GF-D8 (cell line): ENCODE measurements around the gene C11orf68.

ENCODE experiments used
- DNase-seq: peaks from one replicate; lab custom pipeline; 2025; lab: John Stamatoyannopoulos, UW

The C11orf68 gene

DNA sequence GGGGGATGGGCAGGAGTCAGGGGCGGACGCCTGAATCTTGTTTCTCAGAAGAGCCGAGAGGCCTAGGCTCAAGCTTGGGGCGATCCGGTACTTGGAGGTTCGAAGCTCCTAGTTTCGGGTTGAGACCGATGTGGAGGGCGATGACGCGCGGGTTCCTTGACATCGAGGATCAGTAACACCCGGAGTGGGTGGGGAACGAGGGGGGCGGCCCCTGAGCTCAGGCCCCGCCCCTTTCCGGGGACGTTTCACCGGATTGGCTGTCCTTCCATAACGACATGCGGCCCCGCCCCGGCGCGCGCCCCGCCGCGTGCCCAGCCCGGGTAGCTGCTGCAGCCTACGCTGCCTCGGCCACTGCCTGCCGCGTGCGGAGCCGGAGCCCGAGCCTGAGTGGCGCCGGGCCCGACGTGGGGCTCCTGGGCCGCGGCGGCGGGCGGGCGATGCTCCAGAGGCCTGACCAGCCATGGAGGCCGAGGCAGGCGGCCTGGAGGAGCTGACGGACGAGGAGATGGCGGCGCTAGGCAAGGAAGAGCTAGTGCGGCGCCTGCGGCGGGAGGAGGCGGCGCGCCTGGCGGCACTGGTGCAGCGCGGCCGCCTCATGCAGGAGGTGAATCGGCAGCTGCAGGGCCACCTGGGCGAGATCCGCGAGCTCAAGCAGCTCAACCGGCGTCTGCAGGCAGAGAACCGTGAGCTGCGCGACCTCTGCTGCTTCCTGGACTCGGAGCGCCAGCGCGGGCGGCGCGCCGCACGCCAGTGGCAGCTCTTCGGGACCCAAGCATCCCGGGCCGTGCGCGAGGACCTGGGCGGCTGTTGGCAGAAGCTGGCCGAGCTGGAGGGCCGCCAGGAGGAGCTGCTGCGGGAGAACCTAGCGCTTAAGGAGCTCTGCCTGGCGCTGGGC is 28.3 kb downstream of the C11orf68 start, which contains the start of gene CCDC85B:
TSS of gene CCDC85B (plus strand) at position 350 of the 895 bp plus-strand sequence. CDS start at position 461, 111 bp downstream.
- peak; percentile 90 for DNase-seq

DNA sequence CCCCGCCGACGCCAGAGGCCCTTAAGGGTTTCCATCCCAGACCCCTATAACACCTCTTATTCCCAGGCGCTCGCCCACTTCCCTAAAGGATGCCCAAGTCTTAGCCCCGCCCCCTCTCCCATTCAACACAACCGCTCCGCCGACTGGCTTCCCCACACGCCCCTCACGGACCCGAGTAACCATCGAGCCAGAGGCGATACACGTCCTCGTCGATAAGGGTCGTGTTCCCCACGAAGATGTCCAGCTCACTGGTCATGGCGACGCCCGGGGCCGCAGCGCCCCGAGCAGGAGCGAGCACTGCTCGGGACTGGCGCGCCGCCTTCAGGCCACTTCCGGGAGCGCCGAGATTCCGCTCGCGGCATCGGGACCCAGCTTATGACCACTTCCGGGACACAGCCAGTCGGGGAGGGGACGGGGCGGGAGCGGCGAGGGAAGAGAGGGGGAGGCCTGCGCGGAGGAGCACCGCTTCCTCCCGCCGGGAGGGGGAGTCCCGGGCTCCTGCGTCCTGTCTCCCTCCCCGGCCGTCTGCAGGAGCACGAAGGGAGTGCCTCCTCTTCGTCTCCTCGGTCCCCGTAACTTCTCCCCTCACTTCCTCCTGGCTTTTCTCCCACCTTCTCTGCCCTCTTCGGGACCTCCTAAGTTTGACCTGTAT is 30.6 kb downstream of the C11orf68 start, which contains the start of gene FIBP:
TSS of gene FIBP (minus strand) at position 309 of the 652 bp plus-strand sequence. CDS start at position 256, 53 bp downstream.
- DNase-seq, result peak; percentile 87

DNA sequence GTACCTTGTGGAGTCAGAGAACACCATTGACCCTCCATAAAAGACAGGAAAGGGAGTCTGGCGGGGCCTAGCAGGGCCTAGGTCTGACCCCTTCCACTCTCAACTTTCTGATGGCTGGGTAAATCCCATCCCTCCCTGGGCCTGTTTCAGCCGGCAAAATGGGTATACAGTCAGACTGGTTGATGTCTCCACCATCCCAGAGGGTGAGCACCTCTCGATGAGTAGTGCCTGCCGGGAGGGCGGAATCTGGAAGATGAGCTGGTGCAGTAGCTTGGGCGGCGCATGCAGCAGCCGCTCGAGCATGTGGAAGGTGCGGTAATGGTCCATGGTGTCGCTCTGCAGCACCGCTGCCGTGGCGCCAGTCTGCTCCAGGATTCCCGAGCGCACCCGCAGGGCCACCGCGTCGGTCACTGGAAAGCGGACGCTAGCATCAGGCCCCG is 31.1 kb downstream of the C11orf68 start:
- no peak for DNase-seq

DNA sequence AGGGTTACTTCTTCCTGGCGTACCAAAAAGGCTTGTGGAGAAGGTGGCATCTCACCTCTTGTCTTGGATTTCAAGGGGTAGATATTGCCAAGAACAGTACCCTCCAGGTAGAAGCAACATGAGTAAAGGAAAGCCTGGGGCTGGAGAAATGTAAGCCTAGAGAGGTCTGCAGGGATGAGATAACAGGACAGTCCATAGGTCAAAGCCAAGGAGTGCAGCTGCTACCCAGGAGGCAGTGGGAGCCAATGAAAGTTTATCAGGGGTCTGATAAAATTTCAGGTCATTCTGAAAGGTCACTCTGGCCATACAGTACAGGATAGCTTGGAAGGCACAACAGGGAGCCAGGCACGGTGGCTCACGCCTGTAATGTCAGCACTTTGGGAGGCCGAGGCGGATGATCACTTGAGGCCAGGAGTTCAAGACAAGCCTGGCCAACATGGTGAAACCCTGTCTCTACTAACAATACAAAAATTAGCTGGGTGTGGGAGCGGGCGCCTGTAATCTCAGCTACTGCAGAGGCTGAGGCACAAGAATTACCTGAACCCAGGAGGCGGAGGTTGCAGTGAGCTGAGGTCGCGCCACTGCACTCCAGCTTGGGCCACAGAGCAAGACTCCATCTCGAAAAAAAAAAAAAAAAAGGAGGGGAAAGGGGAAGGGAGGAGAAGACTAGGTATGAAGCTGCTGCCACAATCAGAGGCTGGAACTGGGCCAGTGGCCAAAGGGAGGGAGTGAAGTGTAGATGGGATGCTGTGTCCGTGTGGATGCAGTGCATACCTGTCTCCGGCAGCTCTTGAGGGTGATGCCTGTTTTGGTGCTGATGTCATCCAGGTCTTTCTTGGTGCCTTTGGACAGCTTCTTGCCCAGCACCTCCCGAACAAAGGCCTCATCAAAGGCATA is 31.8 kb downstream of the C11orf68 start:
- DNase-seq, result no peak

DNA sequence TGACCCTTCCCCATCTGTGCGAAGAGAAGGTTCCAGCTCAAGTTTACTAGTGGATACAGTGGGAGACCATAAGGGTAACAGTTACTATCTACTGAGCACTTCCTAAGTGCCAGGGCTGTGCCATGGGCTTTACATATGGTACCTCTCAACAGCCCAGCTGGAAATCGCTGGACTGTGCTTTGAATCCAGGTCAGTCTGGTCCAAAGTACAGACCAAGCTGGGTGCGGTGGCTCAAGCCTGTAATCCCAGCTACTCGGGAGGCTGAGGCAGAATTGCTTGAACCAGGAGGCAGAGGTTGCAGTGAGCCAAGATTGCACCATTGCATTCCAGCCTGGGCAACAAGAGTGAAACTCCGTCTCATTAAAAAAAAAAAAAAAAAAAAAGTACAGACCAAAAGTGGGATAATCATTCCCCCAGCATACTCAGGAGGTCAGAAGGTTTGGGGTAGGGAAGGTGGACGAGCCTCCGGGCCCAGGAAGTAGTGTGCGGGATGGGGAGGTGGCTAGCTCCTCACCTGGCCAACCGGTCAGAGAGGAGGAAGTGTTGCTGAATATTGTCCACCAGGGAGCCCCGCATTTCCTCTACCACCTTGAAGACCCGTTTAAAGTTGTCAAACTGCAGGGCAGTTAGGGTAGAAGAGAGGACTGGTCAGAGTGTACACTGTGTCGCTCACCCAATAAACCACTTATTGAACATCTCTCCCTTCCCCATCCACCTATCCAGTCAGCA is 32.9 kb downstream of the C11orf68 start:
- no peak for DNase-seq

DNA sequence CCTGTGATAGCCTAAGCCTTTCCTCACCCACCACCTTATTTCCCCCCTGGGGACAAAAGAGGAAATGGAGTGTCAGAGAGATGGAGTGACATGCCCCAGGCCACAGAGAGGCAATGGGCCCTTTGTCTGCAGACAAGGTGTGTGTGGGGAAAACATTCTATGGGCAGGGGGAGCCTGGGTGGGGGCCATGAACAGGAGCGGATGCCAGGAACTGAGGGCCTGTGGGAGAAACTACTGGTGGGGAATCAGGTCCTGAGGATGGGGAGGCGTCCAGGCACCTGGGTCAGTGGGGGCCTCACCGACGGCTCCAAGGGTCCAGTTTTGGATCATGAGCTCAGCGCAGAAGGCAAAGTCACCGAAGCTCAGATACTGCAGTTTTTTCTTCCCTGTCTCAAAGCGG is 33.6 kb downstream of the C11orf68 start:
- DNase-seq, result no peak

DNA sequence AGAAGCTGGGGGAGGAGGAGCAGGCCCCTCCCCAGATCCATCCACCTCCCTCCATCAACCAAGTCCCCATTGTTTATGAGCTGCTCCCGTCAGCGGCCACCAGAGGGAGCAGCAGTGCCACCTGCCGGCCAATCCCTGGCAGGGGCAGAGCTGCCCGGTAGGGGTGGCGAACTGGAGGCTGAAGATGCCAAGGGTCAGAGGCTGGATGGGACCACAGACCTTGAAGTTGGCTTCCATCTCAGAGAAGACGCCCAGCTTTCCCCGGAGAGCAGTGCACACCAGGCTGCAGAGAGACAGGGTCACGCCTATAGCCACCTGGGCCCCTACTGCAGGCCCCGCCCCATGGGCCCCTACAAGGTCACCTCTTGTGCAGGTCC is 34.2 kb downstream of the C11orf68 start:
- peak; percentile 14 for DNase-seq

DNA sequence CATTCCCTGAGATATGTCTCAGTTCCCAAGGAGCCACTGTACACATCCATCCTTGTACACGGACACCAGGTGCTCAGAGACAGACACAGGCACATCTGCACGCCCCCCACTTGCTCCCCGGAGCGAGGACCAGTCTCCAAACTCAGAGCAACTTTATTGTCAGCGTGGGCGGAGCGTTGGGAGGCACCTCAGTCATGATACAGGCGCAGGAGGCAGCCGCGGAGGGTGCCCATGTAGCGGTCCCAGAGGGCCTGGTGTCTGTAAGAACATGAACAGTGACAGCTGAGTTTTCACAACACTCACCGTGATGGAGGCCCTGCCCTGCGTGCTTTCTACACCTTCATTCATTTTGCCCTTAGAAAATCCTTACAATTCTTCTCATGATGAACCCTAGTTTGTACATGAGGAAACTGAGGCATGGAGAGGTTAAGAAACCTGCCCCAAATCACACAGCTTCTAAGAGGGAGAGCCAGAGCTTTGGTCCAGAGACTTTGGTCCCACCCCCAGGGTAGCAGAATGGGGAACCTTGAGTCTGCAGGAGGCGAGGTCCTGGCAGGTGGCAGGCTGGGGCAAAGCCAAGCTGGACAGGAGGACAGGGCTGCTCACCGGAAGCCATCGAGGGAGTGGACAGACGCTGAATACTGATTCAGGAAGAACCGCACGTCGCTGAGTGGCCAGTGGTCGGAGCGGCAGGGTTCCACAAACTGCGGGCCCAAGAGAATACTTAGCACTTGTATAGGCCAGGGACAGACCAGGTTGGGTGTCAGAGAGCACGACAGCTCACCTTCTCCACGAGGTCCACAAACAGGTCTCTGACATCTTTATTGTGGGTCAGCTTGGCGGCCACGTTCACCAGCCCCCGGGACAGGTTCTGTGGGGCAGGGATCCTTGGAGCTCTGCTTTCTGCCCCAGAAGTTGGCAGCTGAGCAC is 34.8 kb downstream of the C11orf68 start:
- no peak for DNase-seq

DNA sequence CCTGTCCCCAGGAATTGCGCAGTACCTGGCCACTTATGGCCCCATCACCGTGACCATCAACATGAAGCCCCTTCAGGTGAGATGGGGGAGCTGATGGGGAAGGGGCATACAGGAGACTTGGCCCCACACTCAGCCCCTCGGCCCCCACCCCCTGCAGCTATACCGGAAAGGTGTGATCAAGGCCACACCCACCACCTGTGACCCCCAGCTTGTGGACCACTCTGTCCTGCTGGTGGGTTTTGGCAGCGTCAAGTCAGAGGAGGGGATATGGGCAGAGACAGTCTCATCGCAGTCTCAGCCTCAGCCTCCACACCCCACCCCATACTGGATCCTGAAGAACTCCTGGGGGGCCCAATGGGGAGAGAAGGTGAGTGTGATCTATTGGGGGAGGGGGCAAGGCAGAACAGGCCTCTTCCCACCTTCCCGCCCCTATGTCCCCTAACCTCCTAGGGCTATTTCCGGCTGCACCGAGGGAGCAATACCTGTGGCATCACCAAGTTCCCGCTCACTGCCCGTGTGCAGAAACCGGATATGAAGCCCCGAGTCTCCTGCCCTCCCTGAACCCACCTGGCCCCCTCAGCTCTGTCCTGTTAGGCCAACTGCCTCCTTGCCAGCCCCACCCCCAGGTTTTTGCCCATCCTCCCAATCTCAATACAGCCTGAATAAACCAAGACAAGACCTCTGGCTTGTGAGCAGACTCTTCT is 35.7 kb downstream of the C11orf68 start:
- DNase-seq, result no peak

DNA sequence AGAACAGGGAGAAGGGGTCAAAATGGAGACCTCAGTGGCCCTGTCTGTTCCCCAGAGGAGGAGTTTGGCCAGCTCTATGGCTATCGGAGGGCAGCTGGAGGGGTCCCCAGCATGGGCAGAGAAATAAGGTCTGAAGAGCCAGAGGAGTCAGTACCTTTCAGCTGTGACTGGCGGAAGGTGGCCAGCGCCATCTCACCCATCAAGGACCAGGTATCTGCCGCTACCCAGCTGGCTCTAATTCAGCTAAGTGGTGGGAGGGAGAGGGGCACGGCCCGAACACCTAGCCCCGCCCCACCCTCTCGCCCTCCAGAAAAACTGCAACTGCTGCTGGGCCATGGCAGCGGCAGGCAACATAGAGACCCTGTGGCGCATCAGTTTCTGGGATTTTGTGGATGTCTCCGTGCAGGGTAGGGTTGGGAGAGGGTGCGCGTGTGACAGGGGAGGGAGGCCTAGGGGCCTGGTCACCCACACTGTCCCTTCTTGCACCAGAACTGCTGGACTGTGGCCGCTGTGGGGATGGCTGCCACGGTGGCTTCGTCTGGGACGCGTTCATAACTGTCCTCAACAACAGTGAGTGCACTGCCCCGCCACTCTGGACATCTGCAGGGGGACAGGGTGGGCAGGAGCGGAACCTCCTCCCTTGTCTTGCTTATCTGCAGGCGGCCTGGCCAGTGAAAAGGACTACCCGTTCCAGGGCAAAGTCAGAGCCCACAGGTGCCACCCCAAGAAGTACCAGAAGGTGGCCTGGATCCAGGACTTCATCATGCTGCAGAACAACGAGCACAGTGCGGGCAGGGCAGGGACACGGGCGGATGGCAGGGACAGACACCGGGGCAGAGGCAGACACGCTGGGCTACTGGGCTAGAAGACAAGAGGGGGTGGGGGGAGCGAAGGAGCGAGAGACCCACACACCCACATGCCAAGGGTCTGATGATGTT is 36.5 kb downstream of the C11orf68 start:
- DNase-seq, result no peak

DNA sequence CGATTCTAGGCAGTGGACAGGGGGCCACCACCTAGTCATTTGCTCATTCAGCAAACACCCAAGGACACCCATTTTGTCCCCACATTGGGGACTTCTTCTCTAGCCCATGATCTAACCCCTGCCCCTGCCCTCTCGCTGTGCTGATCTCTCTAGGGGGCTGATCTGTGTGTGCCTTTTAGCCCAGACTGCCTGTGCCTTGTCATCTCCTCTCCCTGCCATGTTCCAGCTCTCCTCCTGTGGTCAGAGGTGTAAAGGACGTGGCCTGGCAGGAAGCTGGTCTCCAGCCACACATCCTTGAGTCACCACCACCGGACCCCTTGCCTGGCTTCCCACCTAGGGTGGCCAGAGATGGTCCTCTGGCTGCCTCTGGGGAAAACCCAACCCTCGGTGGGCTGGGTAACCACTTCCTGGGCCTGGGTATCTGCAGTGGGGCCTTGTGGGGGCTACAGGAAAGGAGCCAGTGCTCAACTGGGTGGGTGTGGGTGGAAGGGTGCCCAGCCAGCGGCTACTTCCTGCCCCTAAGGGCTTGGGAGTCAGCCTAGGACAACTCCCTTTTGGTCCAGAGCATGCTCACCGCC is 37.9 kb downstream of the C11orf68 start:
- DNase-seq, result no peak

DNA sequence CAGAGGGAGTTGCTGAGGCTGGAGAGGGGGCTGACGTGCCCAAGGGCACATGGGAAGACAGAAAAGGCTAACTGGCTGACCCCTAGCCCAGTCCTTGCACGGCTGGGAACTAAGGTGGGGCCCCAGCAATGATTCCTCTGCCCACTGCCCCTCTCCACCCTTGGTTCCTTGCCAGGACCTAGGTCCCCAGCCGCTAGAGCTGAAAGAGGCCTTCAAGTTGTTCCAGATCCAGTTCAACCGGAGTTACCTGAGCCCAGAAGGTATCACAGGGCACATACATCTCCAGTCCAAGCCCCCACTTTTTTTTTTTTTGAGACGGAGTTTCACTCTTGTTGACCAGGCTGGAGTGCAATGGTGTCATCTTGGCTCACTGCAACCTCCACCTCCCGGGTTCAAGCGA is 38.8 kb downstream of the C11orf68 start:
- DNase-seq, result no peak

DNA sequence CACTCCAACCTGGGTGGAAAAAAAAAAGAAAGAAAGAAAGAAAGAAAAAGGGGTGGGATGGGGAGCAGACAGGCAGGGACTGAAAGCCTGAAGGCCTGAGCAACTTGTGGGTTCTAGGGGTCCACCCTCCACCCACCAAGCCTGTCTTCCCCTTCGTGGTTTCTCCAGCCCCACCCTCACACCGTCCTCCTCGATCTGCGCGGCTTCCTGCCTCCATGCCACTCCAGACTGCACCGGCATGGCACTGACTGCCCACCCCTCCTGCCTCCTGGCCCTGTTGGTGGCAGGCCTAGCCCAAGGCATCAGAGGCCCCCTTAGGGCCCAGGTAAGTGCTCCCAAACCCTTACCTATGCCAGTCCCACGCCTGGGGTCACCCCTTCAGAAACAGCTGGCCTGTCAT is 39.2 kb downstream of the C11orf68 start, which contains the start of gene CTSW:
TSS of gene CTSW (plus strand) at position 221 of the 400 bp plus-strand sequence. CDS start at position 239, 18 bp downstream.
- no peak for DNase-seq

DNA sequence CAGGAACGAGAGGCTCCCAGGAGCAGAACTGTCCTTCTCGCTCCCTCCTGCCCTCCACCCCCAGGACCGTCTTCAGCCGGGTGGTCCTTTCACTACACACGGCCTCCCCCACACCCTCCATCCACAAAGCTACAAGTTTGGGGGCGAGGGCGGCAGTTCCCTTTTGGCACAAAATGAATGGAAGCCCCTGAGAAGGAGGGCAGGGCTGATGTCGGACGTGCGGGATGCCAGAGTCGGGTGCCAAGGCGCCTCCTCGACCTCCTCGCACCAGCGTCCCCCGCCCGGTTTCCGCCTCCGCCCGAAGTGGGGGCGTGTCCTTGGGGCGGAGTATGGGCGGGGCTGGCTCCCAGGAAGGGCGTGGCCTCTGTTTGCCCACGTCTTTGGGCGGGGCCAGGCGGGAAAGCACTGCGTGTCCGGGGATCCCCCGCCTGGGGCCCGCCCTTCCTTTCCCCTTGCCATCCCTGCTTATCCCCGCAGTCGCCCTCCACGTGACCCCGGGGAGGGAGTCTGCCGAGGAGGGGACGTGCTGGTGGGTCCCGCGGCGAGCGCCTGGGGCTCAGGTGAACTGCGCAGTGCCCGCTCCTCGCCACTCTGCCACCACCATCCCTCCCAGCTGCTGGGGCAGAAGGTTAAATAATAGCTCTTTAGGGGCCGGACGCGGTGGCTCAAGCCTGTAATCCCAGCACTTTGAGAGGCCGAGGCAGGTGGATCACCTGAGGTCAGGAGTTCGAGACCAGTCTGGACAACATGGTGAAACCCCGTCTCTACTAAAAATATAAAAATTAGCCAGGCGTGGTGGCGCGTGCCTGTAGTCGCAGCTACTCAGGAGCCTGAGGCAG is 45.3 kb downstream of the C11orf68 start:
- DNase-seq, result peak; percentile 73

DNA sequence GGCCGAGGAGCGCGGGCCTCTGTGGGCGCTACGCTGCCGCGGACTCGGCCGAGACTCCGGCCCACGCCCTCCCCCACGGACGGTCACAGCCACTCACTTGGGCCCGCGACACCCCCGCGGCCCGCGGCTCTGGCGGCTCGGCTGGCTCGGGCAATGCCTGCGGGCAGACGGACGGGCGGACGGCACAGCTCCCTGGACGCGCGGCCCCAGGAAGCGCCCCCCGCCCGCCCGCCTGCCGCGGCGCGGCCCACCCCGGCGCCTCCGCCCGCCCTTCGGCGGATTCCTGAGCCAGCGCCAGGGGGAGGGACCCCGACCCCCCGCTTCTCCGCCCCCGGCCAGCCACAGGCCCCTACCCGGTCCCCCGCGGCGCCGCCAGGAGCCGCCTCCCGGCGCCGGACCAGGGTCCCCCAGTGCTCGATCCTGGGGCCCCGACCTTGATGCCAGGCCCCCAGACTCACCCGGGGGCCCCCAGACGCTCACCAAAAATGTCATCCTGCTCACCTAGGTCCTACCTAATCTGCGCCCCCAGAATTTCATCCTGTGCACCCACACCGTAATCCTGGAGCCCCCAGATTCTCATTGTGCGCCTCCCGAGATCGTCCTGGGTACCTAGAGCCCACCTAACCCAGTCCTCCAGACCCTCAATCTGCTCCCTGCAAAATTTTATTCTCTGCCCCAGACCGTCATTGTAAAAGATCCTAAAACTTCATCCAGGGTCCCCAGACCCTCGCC is 46.1 kb downstream of the C11orf68 start, which contains the start of gene EFEMP2:
TSS of gene EFEMP2 (minus strand) at position 215 of the 732 bp plus-strand sequence. CDS start 446 bp downstream, outside the sequence.
- no peak for DNase-seq
